Measurements from ENCODE around the gene LIPC.

Gene LIPC

GRCh38 chr15:58460116-58460790, 28.5 kb downstream of the LIPC start:
- no peak for DNase-seq

DNA sequence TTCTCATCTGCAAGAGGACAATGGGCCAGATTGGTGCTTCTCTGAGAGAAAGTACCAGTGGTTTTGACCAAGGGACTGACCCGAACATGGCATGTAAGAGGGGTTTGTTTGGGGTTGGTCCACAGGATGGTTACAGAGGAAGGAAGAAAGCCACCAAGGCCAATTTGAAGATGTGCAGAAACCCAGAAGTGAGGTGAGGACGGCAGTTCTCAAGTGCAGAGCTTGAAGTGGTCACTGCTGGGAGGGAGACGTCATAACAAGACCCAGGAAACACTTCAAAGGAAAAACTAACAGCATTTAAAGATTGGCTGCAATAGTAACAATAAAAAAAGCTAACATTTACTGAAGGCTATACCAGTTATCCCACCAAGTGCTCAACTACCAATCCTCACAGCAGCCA, 29.1 kb downstream of the LIPC start:
- DNase-seq: no peak

DNA sequence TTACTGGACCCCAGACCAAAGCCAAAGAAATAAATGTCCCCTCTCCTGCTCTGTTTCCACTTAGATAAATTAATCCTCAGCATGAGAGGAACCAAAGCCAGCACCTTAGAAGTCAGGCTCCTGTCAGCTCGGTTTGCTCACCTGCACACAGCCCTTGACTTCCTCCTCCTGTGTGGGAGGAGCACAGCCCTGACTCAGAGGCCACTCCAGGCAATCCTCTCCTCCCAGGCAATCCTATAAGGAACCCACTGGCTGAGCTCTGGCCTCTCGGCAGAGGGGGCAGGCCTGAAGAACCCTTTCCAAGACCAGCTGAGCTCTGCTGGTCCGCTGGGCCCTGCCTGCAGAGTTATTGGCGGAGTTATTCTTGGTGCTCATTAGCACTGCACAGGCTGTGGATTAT, 30.8 kb downstream of the LIPC start:
- DNase-seq: no peak

- DNase-seq: no peak
Measured at GRCh38 chr15:58462973-58463663, 31.3 kb downstream of the LIPC start.

GRCh38 chr15:58463815-58464650, 32.2 kb downstream of the LIPC start:
- no peak for DNase-seq

GRCh38 chr15:58465070-58465469, 33.3 kb downstream of the LIPC start:
- no peak for DNase-seq

GRCh38 chr15:58465866-58466517, 34.2 kb downstream of the LIPC start:
- DNase-seq: no peak

DNA sequence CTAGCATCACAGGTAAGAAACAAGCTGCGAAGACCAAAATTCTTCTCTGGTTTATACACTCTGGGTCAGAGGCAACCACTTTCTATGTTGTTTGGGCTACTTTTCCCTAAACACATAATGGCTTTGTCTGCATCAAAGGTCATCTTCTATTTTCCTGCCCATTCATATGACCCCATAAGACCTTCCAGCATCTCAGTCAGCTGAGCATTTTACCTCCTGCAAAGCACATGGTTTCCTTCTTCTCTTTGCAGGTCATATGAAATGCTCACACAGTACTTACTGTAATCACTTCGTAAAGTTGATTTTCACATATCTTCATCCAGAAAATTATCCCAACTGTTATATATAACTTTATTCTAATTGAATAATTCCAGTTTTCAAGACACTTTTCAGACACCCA, 34.8 kb downstream of the LIPC start:
- no peak for DNase-seq

DNA sequence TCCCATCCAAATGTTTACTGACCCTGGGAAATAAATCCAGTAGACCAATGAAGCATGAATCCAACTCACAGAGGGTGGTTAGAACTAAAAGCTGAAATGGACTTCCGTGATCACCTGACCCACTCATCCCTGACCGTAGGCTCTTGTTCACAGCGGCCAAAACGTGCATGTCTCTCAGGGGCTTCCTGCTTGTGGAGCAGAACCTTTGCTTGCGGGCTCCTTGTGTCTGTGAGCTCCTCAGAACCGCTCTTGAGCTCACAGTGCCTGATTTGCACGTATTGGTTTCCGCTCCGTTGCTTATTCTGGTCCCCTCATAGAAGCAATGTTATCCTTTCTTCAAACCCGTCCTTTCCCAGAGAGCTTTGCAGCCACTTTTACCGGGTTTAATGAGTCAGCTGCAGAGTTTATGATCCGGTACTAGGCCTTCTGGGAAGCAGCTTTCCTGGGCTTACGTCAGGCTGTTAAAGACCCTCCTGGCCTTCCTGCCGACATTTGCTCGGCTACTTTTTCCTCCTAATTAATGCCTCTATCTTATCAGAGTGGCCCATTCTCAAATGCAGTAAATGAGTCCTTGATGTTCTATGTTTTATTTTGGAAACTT, 35.4 kb downstream of the LIPC start:
- no peak for DNase-seq

DNA sequence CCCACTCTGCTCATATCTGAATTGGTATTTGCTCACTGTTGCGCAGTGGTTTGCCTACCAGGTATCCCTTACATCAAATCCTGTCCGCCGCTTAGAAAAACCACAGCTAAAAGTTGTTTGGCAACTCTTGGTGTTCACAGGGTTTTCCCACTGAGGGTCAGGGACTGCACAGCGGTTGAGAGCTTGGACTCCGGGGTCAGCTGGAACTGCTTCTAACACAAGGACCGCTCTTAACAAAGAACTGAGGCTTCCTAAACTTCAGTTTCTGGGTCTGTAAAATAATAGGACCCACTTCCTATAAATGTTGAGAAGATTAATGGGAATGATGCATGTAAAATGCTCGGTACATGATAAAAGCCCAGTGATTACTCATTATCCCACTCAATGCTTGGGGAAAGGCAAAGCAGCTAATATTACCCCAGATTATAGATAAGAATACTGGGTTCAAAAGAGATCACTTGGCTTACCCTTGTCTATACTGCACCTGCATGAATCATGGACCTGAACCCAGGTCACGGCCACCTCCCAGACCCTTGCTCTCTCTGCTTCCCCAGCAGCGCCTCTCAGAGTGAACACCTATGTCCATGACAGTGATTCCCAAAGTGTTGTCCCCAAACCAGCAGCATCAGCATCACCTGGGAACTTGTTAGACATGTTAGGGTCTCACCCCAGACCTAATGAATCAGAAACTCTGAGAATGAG, 36.1 kb downstream of the LIPC start:
- DNase-seq: no peak

GRCh38 chr15:58469432-58470353, 37.9 kb downstream of the LIPC start:
- DNase-seq: no peak

- no peak for DNase-seq
Measured at GRCh38 chr15:58471348-58471747, 39.6 kb downstream of the LIPC start.

DNA sequence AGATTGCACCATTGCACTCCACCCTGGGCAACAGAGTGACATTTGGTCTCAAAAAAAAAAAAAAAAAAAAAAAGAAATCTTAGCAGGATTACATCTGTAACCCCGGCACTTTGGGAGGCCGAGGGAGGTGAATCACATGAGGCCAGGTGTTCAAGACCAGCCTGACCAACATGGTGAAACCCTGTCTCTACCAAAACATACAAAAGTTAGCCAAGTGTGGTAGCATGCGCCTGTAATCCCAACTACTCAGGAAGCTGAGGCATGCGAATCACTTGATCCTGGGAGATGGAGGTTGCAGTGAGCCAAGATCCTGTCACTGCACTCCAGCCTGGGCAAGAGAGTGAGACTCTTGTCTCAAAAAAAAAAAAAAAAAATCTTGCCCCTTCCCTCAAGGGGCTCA, 40.4 kb downstream of the LIPC start:
- DNase-seq: no peak

GRCh38 chr15:58472821-58473581, 41.2 kb downstream of the LIPC start:
- DNase-seq: peak in 5 of 6 experiments; percentile 4 to 71 (median 66)

DNA sequence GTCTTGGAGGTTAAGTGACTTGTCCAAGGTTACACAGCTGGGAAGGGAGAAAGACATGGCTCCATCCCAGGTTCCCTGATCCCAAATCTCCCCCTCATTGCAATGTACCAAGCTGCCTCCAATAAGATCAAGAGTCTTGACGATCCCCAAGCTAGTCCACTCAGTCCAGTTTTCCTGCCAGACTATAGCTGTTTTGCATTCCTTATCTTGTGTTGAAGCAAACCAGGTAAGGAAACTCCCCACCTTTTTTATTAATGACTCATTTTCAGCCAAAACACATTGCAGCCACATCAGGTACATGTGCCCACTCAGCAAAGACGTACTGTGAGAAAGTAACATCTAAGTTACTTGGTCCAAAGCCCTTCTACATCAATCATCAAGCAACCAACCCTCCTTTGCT, 41.9 kb downstream of the LIPC start:
- DNase-seq: no peak

DNA sequence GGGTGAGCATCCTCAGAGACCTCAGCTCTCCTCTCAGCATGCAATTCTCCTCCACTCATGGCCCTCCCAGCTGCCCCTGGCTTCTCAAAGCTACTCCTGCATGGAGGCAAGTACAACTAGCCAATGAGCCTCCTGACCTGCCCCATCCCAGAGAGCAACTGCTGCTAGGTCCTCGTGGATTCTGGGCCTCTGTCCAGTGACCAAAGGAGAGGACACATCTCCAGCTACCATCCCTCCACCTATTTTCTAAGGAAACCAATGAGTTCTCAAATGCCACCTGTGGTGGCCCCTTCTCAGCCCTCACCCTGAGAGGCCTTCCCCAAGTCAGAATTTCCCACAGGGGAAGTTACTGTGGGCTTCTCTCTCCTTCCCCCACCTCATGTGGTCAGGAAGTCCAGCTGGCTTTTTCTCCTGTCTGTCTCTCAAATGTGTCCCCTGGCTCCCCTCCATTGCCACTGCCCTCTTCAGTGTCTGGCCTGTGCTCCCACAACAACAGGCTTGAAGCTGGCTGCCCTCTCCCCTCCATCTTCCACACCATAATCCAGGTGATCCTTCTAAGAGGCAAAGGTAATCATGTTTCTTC, 43.0 kb downstream of the LIPC start:
- DNase-seq: no peak

GRCh38 chr15:58475573-58476524, 44.1 kb downstream of the LIPC start:
- DNase-seq: no peak

GRCh38 chr15:58476525-58477162, 44.9 kb downstream of the LIPC start:
- DNase-seq: no peak

Data from stimulated activated naive CD4-positive, alpha-beta T cell (primary cell).